Astrocyte of the spinal cord (primary cell): ENCODE data around the gene ERICH2.

Source experiments
- DNase-seq: peaks from one replicate; pipeline ENCODE4 v3.0.0; 2011; ENCODE audit warnings: low read depth, low spot score
- H3K4me3 ChIP-seq: 2 replicates; pipeline ENCODE4 v1.5.1; 2011; ENCODE audit warnings: low read depth, mild to moderate bottlenecking, low read length, moderate library complexity
- in situ Hi-C: cut with HindIII; loops from 2 replicates; pipeline ENCODE4 v1.10.0; 2017; ENCODE audit warnings: low sequenced_read_pairs
- TF ChIP-seq, protein P1 (sequence below): IDR thresholded peaks from 2 replicates; pipeline ENCODE4 v1.5.1; 2012; ENCODE audit warnings: low read depth, mild to moderate bottlenecking, low read length, inconsistent platforms

Gene ERICH2

GRCh38 chr2:170831115-170831514 lies 60.9 kb downstream of the ERICH2 start:
- DNase-seq, result no peak
- TF ChIP-seq, protein P1, sequence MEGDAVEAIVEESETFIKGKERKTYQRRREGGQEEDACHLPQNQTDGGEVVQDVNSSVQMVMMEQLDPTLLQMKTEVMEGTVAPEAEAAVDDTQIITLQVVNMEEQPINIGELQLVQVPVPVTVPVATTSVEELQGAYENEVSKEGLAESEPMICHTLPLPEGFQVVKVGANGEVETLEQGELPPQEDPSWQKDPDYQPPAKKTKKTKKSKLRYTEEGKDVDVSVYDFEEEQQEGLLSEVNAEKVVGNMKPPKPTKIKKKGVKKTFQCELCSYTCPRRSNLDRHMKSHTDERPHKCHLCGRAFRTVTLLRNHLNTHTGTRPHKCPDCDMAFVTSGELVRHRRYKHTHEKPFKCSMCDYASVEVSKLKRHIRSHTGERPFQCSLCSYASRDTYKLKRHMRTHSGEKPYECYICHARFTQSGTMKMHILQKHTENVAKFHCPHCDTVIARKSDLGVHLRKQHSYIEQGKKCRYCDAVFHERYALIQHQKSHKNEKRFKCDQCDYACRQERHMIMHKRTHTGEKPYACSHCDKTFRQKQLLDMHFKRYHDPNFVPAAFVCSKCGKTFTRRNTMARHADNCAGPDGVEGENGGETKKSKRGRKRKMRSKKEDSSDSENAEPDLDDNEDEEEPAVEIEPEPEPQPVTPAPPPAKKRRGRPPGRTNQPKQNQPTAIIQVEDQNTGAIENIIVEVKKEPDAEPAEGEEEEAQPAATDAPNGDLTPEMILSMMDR, result no peak
- in situ Hi-C loops, result no loop called here
- no peak overlapping the region for H3K4me3 ChIP-seq

- TF ChIP-seq, protein P1, result no peak
- no peak for DNase-seq
- in situ Hi-C loops, result no loop called here
- no peak overlapping the region for H3K4me3 ChIP-seq
These were observed 65.8 kb downstream of the ERICH2 start for GRCh38 chr2:170836027-170836426.

- H3K4me3 ChIP-seq, result no peak overlapping the region
- DNase-seq, result no peak
- TF ChIP-seq, protein P1, result no peak
- in situ Hi-C loops, result no loop called here
These were observed 70.6 kb downstream of the ERICH2 start for GRCh38 chr2:170840717-170841210.

DNA sequence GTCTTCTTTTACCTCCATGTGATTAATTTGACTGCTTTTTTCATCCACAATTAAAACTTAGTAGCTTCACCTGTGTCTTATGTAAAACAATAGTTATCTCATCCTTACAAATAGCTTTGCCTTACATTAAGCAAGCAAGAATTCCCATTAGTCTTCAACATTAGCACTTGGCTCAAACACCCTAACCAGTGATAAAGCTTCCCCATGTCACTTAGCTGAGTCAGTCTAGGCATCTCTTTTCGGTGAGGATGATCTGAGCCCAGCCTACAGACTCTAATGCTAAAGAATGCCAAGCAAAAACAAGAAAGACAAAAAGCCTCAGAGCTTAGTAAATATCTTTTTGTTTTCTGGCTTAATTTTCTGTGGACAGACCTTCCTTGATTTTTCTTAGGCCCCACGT lies 72.6 kb downstream of the ERICH2 start:
- TF ChIP-seq, protein P1, result no peak
- in situ Hi-C loops, result no loop called here
- H3K4me3 ChIP-seq, result no peak overlapping the region
- DNase-seq, result peak; percentile 29

DNA sequence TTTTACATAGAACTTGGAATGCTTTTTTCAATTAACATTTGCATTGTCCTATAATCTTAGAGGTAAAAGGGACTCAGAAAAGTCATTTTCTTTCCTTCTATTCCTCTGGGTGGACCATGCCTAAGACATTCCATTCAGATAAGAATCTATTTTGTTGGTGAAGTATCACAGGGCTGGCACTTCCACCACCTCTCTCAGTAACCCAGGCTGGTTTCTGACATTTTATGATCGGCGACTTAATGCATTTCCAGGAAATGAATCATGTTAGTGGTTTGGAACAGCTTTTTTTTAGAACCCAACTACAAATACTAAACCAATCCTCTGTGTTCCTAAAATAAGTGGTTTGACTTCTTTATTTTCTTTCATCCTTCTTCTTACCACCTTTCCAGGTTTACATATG lies 73.5 kb downstream of the ERICH2 start:
- peak; percentile 55 for DNase-seq
- in situ Hi-C loops, result no loop called here
- TF ChIP-seq, protein P1, result no peak
- no peak overlapping the region for H3K4me3 ChIP-seq

DNA sequence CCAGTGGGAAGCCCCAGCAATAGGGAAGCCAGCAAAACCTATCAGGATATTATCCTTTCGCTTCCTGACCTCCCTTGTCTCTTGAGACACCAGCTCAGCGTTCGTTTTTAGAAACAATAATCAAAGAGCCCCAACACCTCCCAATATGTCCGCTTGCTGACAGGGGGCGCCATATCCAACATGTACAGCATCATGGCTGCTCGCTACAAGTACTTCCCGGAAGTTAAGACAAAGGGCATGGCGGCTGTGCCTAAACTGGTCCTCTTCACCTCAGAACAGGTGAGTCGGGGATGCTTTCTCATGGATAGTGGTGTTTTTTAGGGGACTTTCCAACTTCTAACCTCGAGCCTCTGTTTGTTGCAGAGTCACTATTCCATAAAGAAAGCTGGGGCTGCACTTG lies 75.2 kb downstream of the ERICH2 start:
- no peak for DNase-seq
- TF ChIP-seq, protein P1, result no peak
- no peak overlapping the region for H3K4me3 ChIP-seq
- in situ Hi-C loops, result no loop called here

DNA sequence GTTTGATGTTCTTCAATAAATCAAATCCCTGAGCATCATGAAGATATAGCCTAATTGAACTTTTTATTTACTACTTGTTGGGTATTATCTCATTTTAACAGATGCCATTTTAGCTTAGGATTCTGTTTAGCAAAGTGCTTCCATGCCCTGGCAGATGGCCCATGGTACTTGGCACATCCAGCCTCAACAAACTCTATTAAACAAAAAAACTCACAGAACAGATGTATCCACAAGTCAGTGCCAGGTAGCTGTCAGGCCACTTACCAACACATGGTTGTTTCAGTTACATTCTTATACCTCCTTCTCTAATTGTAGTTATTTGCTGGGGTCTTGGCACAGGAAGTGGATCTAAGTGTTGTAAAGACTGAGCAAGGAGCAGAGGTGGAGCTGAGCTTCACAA lies 76.1 kb downstream of the ERICH2 start:
- TF ChIP-seq, protein P1, result no peak
- H3K4me3 ChIP-seq, result no peak overlapping the region
- in situ Hi-C loops, result no loop called here
- no peak for DNase-seq
